HG03575 (cell line): ENCODE data around the gene TSPAN32.
"Not testable (repeated sequence)": the region's sequence is repeated elsewhere in the genome, so short reads cannot be mapped to it uniquely, and the experiment has no call there.

Experiments used
- ATAC-seq: cut with Tn5 transposase; IDR thresholded peaks from one replicate; pipeline ENCODE4 v1.9.1; 2021; ENCODE audit not compliant: unreplicated experiment, insufficient number of reproducible peaks, low FRiP score; ENCODE audit errors: extremely low read depth

The TSPAN32 gene

DNA sequence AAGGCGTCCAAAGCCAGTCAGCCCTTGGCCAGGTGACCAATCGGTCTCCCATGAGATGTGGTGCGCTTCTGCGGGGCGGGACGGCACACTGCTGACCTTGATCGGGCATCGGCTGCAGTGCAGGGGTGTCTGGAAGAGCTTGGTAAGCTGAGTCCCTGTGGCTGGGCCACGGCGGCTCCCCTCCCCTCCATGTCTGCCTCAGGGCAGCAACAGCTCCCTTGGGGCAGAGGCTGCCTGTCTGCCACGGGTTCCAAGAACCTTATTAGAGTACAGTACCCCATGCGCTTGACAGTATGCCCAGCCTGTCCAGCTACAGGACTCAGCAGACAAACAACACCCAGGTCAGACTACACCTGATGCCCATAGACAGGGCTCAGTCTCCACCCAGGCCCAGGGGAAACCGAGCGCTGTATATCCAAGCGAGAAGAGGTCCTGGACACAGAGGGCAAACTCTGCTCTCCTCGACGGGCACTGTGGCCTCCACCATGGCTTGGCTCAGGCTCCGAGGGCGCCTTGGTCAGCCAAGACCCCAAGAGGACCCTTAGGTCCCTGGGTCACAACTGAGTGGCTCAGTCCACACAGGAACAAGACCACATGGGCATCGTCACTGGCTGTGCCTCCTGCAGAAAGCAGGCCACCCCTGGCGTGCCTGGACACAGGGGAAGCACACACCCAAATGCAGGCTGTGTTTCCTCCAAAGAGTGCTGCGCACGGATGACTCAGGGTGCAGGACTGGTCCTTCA is 18.9 kb downstream of the TSPAN32 start:
- ATAC-seq = no peak

DNA sequence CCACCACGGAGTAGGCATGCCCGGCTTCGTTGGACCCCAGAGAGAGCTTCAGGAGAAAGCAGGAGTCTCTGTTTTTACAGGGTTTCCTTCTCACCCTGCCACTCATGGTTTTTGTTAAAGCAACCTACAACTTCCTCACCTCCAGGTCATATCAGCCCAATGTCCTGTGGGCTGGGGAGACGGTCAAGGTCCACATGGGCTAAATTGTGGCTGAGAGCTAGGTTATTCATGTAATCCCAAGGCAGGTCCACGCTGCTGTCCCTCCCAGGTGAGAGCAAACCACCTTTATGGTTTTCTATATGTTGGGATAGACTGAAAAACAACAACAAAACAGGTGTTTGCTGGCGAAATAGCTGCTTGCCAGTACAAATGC is 19.5 kb downstream of the TSPAN32 start:
- ATAC-seq = no peak

DNA sequence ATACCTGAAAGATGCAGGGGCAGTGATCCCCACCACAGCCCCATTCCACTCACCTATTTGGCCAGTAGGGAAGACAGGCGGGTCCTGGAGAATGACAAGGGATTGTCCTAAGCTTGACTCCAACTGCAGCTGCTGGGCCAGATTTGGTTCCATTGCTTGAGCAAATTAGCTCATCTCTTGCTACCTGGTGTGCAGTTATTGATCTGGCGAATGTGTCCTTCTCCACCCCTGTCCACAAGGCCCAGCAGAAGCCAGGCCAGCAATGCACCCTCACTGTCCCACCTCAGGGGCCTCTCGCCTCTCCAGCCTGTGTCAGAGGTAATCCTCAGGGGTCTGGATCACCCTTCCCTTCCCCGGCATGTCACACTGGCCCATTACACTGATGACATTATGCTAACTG is 23.3 kb downstream of the TSPAN32 start:
- ATAC-seq = no peak

DNA sequence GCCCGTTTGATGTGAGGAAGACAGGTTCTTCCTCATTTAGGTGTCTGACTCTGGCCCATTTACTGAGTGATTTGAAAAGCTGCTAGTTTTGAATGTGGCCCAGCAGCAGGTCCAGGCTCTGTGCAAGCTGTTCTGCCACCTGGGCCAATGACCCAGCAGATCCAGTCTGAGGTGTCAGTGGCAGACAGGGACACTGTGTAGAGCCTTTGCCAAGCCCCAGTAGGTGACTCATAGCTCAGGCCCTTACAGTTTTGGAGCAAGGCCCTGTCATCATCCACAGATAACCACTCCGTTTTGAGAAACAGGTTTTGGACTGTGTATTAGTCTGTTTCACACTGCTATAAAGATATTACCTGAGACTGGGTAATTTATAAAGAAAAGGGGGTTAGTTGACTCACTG is 23.9 kb downstream of the TSPAN32 start:
- no peak for ATAC-seq

GRCh38 chr11:2327032-2327431 is 25.2 kb downstream of the TSPAN32 start:
- ATAC-seq = no peak

DNA sequence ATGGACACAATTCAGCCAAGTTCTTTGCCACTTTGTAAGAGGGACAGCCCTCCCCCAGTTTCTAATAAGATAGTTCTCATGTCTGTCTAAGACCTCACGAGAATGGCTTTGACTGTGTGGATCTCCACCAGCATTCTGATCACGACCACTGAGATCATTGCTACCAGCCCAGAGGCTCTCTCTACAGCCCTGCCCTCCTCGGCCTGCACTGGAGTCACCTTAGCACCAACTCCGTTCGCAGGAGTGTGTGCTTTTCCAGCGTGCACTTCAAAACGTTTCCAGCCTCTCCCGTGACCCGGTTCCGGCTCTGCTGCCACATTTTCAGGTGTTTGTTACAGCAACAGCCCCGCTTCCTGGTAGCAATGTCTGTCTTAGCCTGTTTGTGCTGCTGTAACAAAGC is 26.2 kb downstream of the TSPAN32 start:
- ATAC-seq = no peak

DNA sequence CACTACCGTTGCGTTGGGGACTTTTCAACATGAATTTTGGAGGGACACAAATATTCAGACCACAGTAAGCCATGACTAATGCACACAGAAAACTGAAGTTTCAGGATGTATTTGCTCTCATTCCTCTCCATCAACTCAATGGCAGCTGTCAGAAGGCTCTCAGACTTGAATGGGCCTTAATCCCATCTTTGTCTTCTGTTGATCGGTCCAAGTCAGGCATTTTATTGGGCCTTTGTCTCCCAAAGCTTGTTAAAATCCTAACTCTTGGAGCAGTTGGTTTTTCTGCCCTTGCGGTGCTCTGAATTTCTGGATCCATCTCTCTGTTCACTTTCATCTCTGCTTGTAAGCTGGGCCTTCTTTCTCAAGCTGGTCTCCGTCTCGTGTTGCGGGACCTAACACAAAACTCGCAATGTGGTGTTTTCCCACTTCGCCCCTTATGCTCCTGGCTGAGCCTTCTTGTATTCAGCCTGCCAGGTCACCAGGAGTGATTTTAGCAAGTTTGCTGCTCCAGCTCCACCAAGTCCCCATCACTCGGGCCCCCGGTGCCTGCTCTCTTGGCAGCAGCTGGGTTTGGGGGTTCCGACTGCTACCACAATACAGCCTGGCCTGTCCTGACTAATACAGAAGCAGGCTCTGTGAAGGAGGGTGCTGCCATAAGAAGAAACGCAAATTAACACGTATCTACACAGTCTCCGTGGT is 27.0 kb downstream of the TSPAN32 start:
- ATAC-seq = no peak

- ATAC-seq = no peak
These were observed 27.7 kb downstream of the TSPAN32 start for GRCh38 chr11:2329551-2329950.

- ATAC-seq = no peak
These were observed 28.9 kb downstream of the TSPAN32 start for GRCh38 chr11:2330696-2331095.

GRCh38 chr11:2331404-2331803 is 29.6 kb downstream of the TSPAN32 start:
- ATAC-seq = no peak

- ATAC-seq = not testable (repeated sequence)
These were observed 30.8 kb downstream of the TSPAN32 start for GRCh38 chr11:2332569-2332968.

DNA sequence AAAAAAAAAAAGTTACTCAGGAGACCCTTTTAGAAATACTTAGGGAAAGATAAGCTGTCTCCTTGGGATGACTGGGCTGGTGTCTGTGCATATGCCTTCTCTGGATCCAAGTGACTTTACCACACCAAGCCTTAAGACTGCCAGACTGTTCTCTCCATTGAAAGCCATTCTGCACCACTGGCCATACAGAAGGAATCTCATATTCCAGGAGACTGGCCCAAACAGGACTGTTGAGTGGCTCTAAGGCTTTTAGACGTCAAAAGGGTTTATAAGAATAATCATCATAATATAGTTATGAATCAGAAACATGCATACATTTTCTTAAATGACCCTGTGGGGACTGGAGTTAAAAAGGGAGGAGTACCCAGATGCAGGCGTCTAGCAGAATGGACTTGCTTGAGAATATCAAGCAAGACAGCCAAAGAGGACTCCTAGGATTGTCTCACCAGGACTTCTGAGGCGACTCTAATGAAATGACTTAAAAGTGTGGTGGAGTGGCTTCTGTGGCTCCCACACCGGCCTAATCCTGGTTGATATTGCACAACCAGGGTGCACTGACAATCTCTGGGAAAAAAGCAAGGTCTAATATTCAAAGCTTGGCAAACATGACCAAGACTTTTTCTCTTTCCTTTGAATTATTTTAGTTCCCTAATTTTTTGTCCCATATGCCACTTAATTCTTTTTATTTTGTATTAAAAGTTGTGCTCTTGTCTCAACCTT is 31.8 kb downstream of the TSPAN32 start:
- not testable (repeated sequence) for ATAC-seq

GRCh38 chr11:2335286-2335685 is 33.5 kb downstream of the TSPAN32 start:
- ATAC-seq = not testable (repeated sequence)

DNA sequence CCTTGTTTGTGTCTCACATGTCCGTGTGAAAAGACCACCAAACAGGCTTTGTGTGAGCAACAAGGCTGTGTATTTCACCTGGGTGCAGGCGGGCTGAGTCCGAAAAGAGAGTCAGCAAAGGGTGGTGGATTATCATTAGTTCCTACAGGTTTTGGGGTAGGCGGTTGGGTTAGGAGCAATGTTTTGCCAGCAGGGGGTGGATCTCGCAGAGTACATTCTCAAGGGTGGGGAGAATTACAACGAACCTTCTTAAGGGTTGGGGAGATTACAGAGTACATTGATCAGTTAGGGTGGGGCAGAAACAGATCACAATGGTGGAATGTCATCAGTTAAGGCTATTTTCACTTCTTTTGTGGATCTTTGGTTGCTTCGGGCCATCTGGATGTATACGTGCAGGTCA is 36.9 kb downstream of the TSPAN32 start:
- ATAC-seq = not testable (repeated sequence)

DNA sequence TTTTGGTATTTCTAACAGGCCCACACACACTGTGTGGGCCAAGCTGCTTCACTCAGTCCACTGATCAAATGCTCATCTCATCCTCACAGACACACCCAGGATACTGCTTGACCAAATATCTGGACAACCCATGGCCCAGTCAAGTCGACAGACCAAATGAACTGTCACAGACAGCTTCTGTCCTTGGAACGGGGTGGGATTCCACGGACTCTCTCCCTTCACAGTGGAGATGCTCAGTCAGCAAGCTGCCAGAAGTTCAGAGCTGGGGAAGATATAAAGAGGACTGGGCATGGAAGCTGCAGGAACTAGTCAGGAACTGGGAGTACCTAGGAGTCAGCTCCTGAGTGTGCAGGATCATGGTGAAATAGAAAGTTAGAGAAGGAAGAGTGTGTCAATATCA is 40.7 kb downstream of the TSPAN32 start:
- no peak for ATAC-seq

GRCh38 chr11:2342981-2343380 is 41.2 kb downstream of the TSPAN32 start:
- ATAC-seq = no peak

DNA sequence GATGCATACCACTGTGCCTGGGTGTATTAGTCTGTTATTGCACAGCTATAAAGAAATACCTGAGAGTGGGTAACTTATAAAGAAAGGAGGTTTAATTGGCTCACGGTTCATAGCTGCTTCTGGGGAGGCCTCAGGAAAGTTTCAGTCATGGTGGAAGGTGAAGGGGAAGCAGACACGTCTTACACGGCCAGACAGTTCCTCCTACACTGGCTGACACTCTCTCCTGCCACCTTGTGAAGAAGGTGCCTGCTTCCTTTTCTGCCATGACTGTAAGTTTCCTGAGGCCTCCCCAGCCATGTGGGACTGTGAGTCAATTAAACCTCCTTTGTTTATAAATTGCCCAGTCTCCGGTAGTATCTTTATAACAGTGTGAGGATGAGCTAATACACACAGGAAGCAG is 41.7 kb downstream of the TSPAN32 start:
- no peak for ATAC-seq

DNA sequence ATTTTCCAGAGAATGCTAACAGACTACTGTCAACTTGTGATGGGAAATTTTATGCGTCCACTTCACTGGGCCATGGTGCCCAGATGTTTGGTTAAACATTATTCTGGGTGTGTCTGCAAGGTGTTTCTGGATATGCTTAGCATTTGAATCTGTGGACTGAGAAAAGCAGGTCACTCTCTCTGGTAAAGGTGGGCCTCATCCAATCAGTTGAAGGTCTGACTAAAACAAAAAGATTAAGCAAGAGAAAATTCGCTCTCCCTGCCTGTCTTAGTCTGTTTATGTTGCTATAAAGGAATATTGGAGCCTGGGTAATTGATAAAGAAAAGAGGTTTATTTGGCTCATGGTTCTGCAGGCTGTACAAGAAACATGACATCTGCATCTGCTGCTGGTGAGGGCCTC is 43.2 kb downstream of the TSPAN32 start:
- no peak for ATAC-seq

DNA sequence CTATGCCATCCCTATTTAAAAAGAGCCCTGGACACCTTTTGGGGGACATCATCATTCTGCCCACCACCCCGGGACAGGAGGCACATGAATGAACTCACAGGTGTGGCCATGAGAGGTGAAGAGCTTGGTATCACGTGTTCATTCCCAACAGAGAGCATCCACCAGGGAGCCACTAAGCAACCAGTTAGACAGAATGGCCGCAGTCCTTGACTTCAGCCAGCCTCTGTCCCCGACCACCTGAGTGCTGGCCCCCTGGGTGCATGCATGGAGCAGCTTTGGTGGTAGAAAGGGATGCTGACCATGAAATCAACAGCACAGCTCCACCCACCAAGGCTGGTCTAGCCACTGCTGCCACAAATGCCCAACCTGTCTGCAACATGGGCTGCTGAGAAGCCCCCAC is 44.2 kb downstream of the TSPAN32 start:
- no peak for ATAC-seq
